ENCODE data around the gene KIF1C.

- TF ChIP-seq, protein P1, sequence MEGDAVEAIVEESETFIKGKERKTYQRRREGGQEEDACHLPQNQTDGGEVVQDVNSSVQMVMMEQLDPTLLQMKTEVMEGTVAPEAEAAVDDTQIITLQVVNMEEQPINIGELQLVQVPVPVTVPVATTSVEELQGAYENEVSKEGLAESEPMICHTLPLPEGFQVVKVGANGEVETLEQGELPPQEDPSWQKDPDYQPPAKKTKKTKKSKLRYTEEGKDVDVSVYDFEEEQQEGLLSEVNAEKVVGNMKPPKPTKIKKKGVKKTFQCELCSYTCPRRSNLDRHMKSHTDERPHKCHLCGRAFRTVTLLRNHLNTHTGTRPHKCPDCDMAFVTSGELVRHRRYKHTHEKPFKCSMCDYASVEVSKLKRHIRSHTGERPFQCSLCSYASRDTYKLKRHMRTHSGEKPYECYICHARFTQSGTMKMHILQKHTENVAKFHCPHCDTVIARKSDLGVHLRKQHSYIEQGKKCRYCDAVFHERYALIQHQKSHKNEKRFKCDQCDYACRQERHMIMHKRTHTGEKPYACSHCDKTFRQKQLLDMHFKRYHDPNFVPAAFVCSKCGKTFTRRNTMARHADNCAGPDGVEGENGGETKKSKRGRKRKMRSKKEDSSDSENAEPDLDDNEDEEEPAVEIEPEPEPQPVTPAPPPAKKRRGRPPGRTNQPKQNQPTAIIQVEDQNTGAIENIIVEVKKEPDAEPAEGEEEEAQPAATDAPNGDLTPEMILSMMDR (IDR thresholded peaks at IDR 0.05), result no peak
- TF ChIP-seq POLR2A (IDR thresholded peaks at IDR 0.05), result no peak
Observed at GRCh38 chr17:5045496-5045895, 47.7 kb downstream of the KIF1C start.
